ENCODE results near the gene ACMSD.

Gene ACMSD

GRCh38 chr2:134862674-134863073 lies 24.3 kb downstream of the ACMSD start:
- no peak for DNase-seq (ENCODE audit: low read depth)
- TF ChIP-seq CTCF (IDR thresholded peaks at IDR 0.05; ENCODE audit: control insufficient read depth, insufficient read depth, low read depth, low read length, missing control alignments): no peak
- H3K4me3 ChIP-seq (ENCODE audit: control insufficient read depth, low read depth, low read length): no peak overlapping the region

- DNase-seq (ENCODE audit: low read depth): no peak
- TF ChIP-seq CTCF (IDR thresholded peaks at IDR 0.05; ENCODE audit: control insufficient read depth, insufficient read depth, low read depth, low read length, missing control alignments): no peak
- H3K4me3 ChIP-seq (ENCODE audit: control insufficient read depth, low read depth, low read length): no peak overlapping the region
Observed at GRCh38 chr2:134863446-134863845, 25.0 kb downstream of the ACMSD start.

GRCh38 chr2:134865067-134865787 lies 26.8 kb downstream of the ACMSD start:
- DNase-seq (ENCODE audit: low read depth): no peak
- no peak for TF ChIP-seq CTCF (IDR thresholded peaks at IDR 0.05; ENCODE audit: control insufficient read depth, insufficient read depth, low read depth, low read length, missing control alignments)
- no peak overlapping the region for H3K4me3 ChIP-seq (ENCODE audit: control insufficient read depth, low read depth, low read length)

GRCh38 chr2:134866498-134867099 lies 28.2 kb downstream of the ACMSD start:
- H3K4me3 ChIP-seq (ENCODE audit: control insufficient read depth, low read depth, low read length): no peak overlapping the region
- no peak for DNase-seq (ENCODE audit: low read depth)
- no peak for TF ChIP-seq CTCF (IDR thresholded peaks at IDR 0.05; ENCODE audit: control insufficient read depth, insufficient read depth, low read depth, low read length, missing control alignments)

- H3K4me3 ChIP-seq (ENCODE audit: control insufficient read depth, low read depth, low read length): no peak overlapping the region
- TF ChIP-seq CTCF (IDR thresholded peaks at IDR 0.05; ENCODE audit: control insufficient read depth, insufficient read depth, low read depth, low read length, missing control alignments): no peak
- no peak for DNase-seq (ENCODE audit: low read depth)
Observed at GRCh38 chr2:134869946-134870736, 31.7 kb downstream of the ACMSD start.

- H3K4me3 ChIP-seq (ENCODE audit: control insufficient read depth, low read depth, low read length): no peak overlapping the region
- no peak for DNase-seq (ENCODE audit: low read depth)
- no peak for TF ChIP-seq CTCF (IDR thresholded peaks at IDR 0.05; ENCODE audit: control insufficient read depth, insufficient read depth, low read depth, low read length, missing control alignments)
Observed at GRCh38 chr2:134873152-134873551, 34.7 kb downstream of the ACMSD start.

Data from AG09309 (cell line).